ENCODE measurements around the gene ATP1A4.

Gene ATP1A4

GRCh38 chr1:160187407-160187806, 36.0 kb downstream of the ATP1A4 start:
- no peaks in the 10 kb centered on the region for H3K9me3 ChIP-seq (ENCODE audit: control insufficient read depth, low read length)
- no peaks in the 10 kb centered on the region for H3K4me1 ChIP-seq (ENCODE audit: control insufficient read depth, insufficient read depth, low read length, poor library complexity, severe bottlenecking)
- H3K36me3 ChIP-seq (ENCODE audit: control insufficient read depth, insufficient read depth, low read length) = no peaks in the 10 kb centered on the region
- H3K27ac ChIP-seq (ENCODE audit: insufficient read depth, low read length, poor library complexity, severe bottlenecking) = no peak overlapping the region
- DNase-seq = no peak
- H3K27me3 ChIP-seq (replicated peaks; ENCODE audit: control insufficient read depth, insufficient read depth, low read length, poor library complexity, severe bottlenecking) = peaks cover 2% of the 10 kb centered on the region
- H3K4me3 ChIP-seq (ENCODE audit: insufficient read depth, low read depth, low read length, poor library complexity, severe bottlenecking) = no peak overlapping the region

GRCh38 chr1:160188341-160188740, 36.9 kb downstream of the ATP1A4 start:
- no peaks in the 10 kb centered on the region for H3K9me3 ChIP-seq (ENCODE audit: control insufficient read depth, low read length)
- no peaks in the 10 kb centered on the region for H3K4me1 ChIP-seq (ENCODE audit: control insufficient read depth, insufficient read depth, low read length, poor library complexity, severe bottlenecking)
- H3K27me3 ChIP-seq (replicated peaks; ENCODE audit: control insufficient read depth, insufficient read depth, low read length, poor library complexity, severe bottlenecking) = peaks cover 2% of the 10 kb centered on the region
- no peak overlapping the region for H3K27ac ChIP-seq (ENCODE audit: insufficient read depth, low read length, poor library complexity, severe bottlenecking)
- no peak overlapping the region for H3K4me3 ChIP-seq (ENCODE audit: insufficient read depth, low read depth, low read length, poor library complexity, severe bottlenecking)
- no peaks in the 10 kb centered on the region for H3K36me3 ChIP-seq (ENCODE audit: control insufficient read depth, insufficient read depth, low read length)
- no peak for DNase-seq

GRCh38 chr1:160189649-160190625, 38.5 kb downstream of the ATP1A4 start, which contains the start of gene CASQ1:
TSS of gene CASQ1 (plus strand) at chr1:160190575. CDS start at chr1:160190752, 177 bp downstream.
- peaks cover 2% of the 10 kb centered on the region for H3K27me3 ChIP-seq (replicated peaks; ENCODE audit: control insufficient read depth, insufficient read depth, low read length, poor library complexity, severe bottlenecking)
- H3K4me3 ChIP-seq (ENCODE audit: insufficient read depth, low read depth, low read length, poor library complexity, severe bottlenecking) = no peak within 1 kb of the TSS
- no peak within 1 kb of the TSS for H3K27ac ChIP-seq (ENCODE audit: insufficient read depth, low read length, poor library complexity, severe bottlenecking)
- DNase-seq = no peak
- no peaks in the 10 kb centered on the region for H3K9me3 ChIP-seq (ENCODE audit: control insufficient read depth, low read length)
- no peaks in the 10 kb centered on the region for H3K4me1 ChIP-seq (ENCODE audit: control insufficient read depth, insufficient read depth, low read length, poor library complexity, severe bottlenecking)
- H3K36me3 ChIP-seq (ENCODE audit: control insufficient read depth, insufficient read depth, low read length) = no peaks in the 10 kb centered on the region

DNA sequence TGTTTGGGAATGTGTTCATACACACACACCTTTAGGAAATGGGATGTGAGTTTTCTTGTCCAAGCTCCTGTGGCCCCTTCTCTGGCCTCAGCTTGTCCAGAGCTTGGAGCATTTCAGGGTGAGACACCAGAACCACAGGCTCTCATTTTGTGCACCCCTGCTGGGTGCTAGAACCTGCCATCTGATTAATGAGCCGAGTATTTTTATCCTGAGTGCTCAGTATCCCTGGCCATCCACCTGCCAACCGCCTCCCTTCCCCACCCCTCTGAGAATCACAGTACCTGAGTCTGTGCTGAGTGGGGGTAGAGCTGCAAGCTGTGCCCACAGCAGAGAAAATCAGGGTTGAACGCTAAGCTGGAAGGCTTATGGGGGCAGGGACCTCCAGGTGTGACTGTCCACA, 40.4 kb downstream of the ATP1A4 start:
- H3K27me3 ChIP-seq (replicated peaks; ENCODE audit: control insufficient read depth, insufficient read depth, low read length, poor library complexity, severe bottlenecking) = peaks cover 2% of the 10 kb centered on the region
- H3K4me1 ChIP-seq (ENCODE audit: control insufficient read depth, insufficient read depth, low read length, poor library complexity, severe bottlenecking) = no peaks in the 10 kb centered on the region
- no peaks in the 10 kb centered on the region for H3K36me3 ChIP-seq (ENCODE audit: control insufficient read depth, insufficient read depth, low read length)
- no peak for DNase-seq
- no peak overlapping the region for H3K4me3 ChIP-seq (ENCODE audit: insufficient read depth, low read depth, low read length, poor library complexity, severe bottlenecking)
- no peak overlapping the region for H3K27ac ChIP-seq (ENCODE audit: insufficient read depth, low read length, poor library complexity, severe bottlenecking)
- H3K9me3 ChIP-seq (ENCODE audit: control insufficient read depth, low read length) = no peaks in the 10 kb centered on the region

- no peak for DNase-seq
- Histone ChIP-seq H3K27me3 (replicated peaks; ENCODE audit: control insufficient read depth, insufficient read depth, low read length, poor library complexity, severe bottlenecking) (peaks cover 2% of the 10 kb centered on the region), H3K4me3 (ENCODE audit: insufficient read depth, low read depth, low read length, poor library complexity, severe bottlenecking) (no peak overlapping the region), H3K9me3 (ENCODE audit: control insufficient read depth, low read length) (no peaks in the 10 kb centered on the region), H3K4me1 (ENCODE audit: control insufficient read depth, insufficient read depth, low read length, poor library complexity, severe bottlenecking) (no peaks in the 10 kb centered on the region), H3K27ac (ENCODE audit: insufficient read depth, low read length, poor library complexity, severe bottlenecking) (no peak overlapping the region), H3K36me3 (ENCODE audit: control insufficient read depth, insufficient read depth, low read length) (no peaks in the 10 kb centered on the region)
Observed at GRCh38 chr1:160192234-160192633, 40.8 kb downstream of the ATP1A4 start.

GRCh38 chr1:160193091-160193819, 41.9 kb downstream of the ATP1A4 start:
- Histone ChIP-seq H3K4me1 (ENCODE audit: control insufficient read depth, insufficient read depth, low read length, poor library complexity, severe bottlenecking) (no peaks in the 10 kb centered on the region), H3K4me3 (ENCODE audit: insufficient read depth, low read depth, low read length, poor library complexity, severe bottlenecking) (no peak overlapping the region), H3K27ac (ENCODE audit: insufficient read depth, low read length, poor library complexity, severe bottlenecking) (no peak overlapping the region), H3K36me3 (ENCODE audit: control insufficient read depth, insufficient read depth, low read length) (no peaks in the 10 kb centered on the region), H3K27me3 (replicated peaks; ENCODE audit: control insufficient read depth, insufficient read depth, low read length, poor library complexity, severe bottlenecking) (peaks cover 2% of the 10 kb centered on the region), H3K9me3 (ENCODE audit: control insufficient read depth, low read length) (no peaks in the 10 kb centered on the region)
- DNase-seq = peak; percentile 51 to 75 (median 68)

DNA sequence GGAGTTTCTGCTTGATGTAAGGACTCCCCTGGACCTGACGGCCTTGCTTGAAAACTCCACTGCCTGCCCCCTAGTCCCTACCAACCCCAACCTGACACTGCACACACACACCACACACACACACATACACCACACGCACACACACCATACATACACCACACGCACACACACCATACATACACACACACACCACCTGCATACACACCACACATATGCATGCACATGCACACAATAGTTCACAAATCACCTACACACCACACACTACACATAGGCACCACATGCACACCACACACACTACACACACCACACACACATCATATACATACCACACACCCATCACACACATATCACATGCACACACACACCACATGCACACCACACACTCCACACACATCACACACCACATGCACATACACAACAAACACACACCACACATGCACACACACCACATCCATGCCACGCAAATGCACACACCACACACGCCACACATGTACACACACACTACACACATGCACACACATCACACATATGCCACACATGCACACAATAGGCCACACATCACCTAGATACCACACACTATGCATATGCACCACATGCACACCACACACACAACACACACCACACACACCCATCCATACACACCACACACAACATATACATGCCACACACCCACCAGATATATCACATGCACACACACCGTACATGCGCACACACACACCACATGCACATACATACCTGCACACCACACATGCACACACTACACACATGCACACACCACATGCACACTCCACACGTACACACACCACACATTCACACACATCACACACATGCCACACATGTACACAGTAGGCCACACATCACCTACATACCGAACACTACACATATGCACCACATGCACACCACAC, 42.7 kb downstream of the ATP1A4 start:
- no peaks in the 10 kb centered on the region for H3K36me3 ChIP-seq (ENCODE audit: control insufficient read depth, insufficient read depth, low read length)
- H3K27me3 ChIP-seq (replicated peaks; ENCODE audit: control insufficient read depth, insufficient read depth, low read length, poor library complexity, severe bottlenecking) = peaks cover 2% of the 10 kb centered on the region
- no peak overlapping the region for H3K27ac ChIP-seq (ENCODE audit: insufficient read depth, low read length, poor library complexity, severe bottlenecking)
- no peak for DNase-seq
- H3K4me1 ChIP-seq (ENCODE audit: control insufficient read depth, insufficient read depth, low read length, poor library complexity, severe bottlenecking) = no peaks in the 10 kb centered on the region
- H3K4me3 ChIP-seq (ENCODE audit: insufficient read depth, low read depth, low read length, poor library complexity, severe bottlenecking) = no peak overlapping the region
- no peaks in the 10 kb centered on the region for H3K9me3 ChIP-seq (ENCODE audit: control insufficient read depth, low read length)

DNA sequence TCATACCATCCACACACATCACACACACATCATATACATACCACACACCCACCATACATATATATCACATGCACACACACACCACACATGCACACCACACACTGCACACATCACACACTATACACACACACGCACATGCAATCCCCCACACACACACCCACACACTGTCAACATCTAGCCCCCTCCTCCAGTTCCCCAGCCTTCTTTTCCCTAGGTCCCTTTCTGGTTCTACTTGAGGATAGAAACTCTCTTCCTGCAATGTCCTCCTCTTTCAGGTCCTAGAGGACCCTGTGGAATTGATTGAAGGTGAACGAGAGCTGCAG, 43.3 kb downstream of the ATP1A4 start:
- no peak overlapping the region for H3K27ac ChIP-seq (ENCODE audit: insufficient read depth, low read length, poor library complexity, severe bottlenecking)
- H3K36me3 ChIP-seq (ENCODE audit: control insufficient read depth, insufficient read depth, low read length) = no peaks in the 10 kb centered on the region
- no peak for DNase-seq
- no peaks in the 10 kb centered on the region for H3K9me3 ChIP-seq (ENCODE audit: control insufficient read depth, low read length)
- H3K27me3 ChIP-seq (replicated peaks; ENCODE audit: control insufficient read depth, insufficient read depth, low read length, poor library complexity, severe bottlenecking) = peaks cover 2% of the 10 kb centered on the region
- H3K4me3 ChIP-seq (ENCODE audit: insufficient read depth, low read depth, low read length, poor library complexity, severe bottlenecking) = no peak overlapping the region
- no peaks in the 10 kb centered on the region for H3K4me1 ChIP-seq (ENCODE audit: control insufficient read depth, insufficient read depth, low read length, poor library complexity, severe bottlenecking)

- H3K36me3 ChIP-seq (ENCODE audit: control insufficient read depth, insufficient read depth, low read length) = no peaks in the 10 kb centered on the region
- no peaks in the 10 kb centered on the region for H3K4me1 ChIP-seq (ENCODE audit: control insufficient read depth, insufficient read depth, low read length, poor library complexity, severe bottlenecking)
- DNase-seq = no peak
- H3K9me3 ChIP-seq (ENCODE audit: control insufficient read depth, low read length) = no peaks in the 10 kb centered on the region
- H3K27ac ChIP-seq (ENCODE audit: insufficient read depth, low read length, poor library complexity, severe bottlenecking) = no peak overlapping the region
- no peaks in the 10 kb centered on the region for H3K27me3 ChIP-seq (replicated peaks; ENCODE audit: control insufficient read depth, insufficient read depth, low read length, poor library complexity, severe bottlenecking)
- no peak overlapping the region for H3K4me3 ChIP-seq (ENCODE audit: insufficient read depth, low read depth, low read length, poor library complexity, severe bottlenecking)
Observed at GRCh38 chr1:160196143-160196542, 44.7 kb downstream of the ATP1A4 start.

Measured in effector memory CD4-positive, alpha-beta T cell (primary cell).